ENCODE data around the gene DPH3. TPM values are rescaled to one million over a fixed set of nuclear protein-coding genes. Genes with fewer than 3 reads are reported as not detected.

Gene DPH3
- total RNA-seq, 1 donor from 2014 or later: 30.2 TPM

DNA sequence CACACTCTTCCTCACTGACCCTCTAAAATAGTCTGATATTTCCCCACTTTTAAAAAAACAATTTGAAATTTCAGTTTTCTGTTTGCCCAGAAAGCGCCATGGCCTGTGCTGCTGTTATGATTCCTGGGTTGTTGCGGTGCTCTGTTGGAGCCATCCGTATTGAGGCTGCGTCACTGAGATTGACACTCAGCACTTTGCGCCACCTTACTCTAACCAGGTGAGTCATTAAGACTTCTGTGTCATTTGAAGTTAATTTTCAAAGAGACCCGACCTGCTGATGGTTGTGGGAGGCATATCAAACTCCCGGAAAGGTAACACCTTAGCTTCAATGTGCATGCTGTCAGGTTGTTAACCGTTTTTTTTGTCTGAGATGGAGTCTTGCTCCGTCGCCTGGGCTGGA, 6.1 kb upstream of the DPH3 start:
- H3K27me3 Mint-ChIP-seq: no peaks in the 10 kb centered on the region
- TF ChIP-seq, protein P1, sequence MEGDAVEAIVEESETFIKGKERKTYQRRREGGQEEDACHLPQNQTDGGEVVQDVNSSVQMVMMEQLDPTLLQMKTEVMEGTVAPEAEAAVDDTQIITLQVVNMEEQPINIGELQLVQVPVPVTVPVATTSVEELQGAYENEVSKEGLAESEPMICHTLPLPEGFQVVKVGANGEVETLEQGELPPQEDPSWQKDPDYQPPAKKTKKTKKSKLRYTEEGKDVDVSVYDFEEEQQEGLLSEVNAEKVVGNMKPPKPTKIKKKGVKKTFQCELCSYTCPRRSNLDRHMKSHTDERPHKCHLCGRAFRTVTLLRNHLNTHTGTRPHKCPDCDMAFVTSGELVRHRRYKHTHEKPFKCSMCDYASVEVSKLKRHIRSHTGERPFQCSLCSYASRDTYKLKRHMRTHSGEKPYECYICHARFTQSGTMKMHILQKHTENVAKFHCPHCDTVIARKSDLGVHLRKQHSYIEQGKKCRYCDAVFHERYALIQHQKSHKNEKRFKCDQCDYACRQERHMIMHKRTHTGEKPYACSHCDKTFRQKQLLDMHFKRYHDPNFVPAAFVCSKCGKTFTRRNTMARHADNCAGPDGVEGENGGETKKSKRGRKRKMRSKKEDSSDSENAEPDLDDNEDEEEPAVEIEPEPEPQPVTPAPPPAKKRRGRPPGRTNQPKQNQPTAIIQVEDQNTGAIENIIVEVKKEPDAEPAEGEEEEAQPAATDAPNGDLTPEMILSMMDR (conservative IDR thresholded peaks at IDR 0.05): no peak
- peaks cover 11% of the 10 kb centered on the region for H3K4me1 Mint-ChIP-seq (ENCODE audit: unreplicated experiment)
- peaks cover 4% of the 10 kb centered on the region for H3K36me3 Mint-ChIP-seq
- DNase-seq (ENCODE audit: extremely low spot score, unreplicated experiment): no peak
- no peak overlapping the region for H3K4me3 Mint-ChIP-seq
- no peaks in the 10 kb centered on the region for H3K9me3 Mint-ChIP-seq
- H3K27ac Mint-ChIP-seq: no peak overlapping the region

- Mint-ChIP-seq H3K27ac (peak overlapping the region; percentile 61), H3K4me3 (peak overlapping the region; percentile 76), H3K27me3 (no peaks in the 10 kb centered on the region), H3K4me1 (ENCODE audit: unreplicated experiment) (peaks cover 19% of the 10 kb centered on the region), H3K9me3 (no peaks in the 10 kb centered on the region), H3K36me3 (no peaks in the 10 kb centered on the region)
- TF ChIP-seq, protein P1 (conservative IDR thresholded peaks at IDR 0.05): no peak
- no peak for DNase-seq (ENCODE audit: extremely low spot score, unreplicated experiment)
These were observed 2.0 kb upstream of the DPH3 start for GRCh38 chr3:16266714-16267113.

- TF ChIP-seq, protein P1 (conservative IDR thresholded peaks at IDR 0.05): no peak
- Mint-ChIP-seq H3K27me3 (no peaks in the 10 kb centered on the region), H3K9me3 (no peaks in the 10 kb centered on the region), H3K4me3 (peak overlapping the region; percentile 98), H3K36me3 (no peaks in the 10 kb centered on the region), H3K4me1 (ENCODE audit: unreplicated experiment) (peaks cover 19% of the 10 kb centered on the region), H3K27ac (peak overlapping the region; percentile 99)
- DNase-seq (ENCODE audit: extremely low spot score, unreplicated experiment): no peak
These were observed 678 bp upstream of the DPH3 start for GRCh38 chr3:16265455-16265786.

- Mint-ChIP-seq H3K27ac (peak overlapping the region; percentile 99), H3K36me3 (no peaks in the 10 kb centered on the region), H3K4me1 (ENCODE audit: unreplicated experiment) (peaks cover 19% of the 10 kb centered on the region), H3K4me3 (peak overlapping the region; percentile 98), H3K27me3 (no peaks in the 10 kb centered on the region), H3K9me3 (no peaks in the 10 kb centered on the region)
- TF ChIP-seq, protein P1 (conservative IDR thresholded peaks at IDR 0.05): no peak
- DNase-seq (ENCODE audit: extremely low spot score, unreplicated experiment): no peak
These were observed 502 bp downstream of the DPH3 start for GRCh38 chr3:16264174-16264707.

DNA sequence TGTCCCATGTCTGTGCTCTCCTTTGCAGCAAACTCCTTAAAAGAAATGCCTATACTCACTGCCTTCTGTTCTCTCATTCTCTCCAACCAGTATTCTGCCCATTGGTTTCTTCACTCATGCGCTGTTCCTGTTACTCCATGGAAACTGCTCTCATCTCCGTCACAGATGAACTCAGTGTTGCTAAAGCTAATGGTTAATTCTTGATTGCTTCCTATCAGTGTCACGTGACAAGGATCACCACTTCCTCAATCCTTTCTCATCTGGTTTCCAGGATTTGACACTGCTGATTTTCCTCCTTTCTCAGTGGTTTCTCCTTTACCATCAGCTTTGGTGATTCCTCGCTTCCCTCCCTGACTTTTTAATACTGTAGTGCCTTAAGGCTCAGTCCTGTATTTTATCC, 2.6 kb downstream of the DPH3 start:
- no peak for DNase-seq (ENCODE audit: extremely low spot score, unreplicated experiment)
- H3K36me3 Mint-ChIP-seq: no peaks in the 10 kb centered on the region
- H3K9me3 Mint-ChIP-seq: no peaks in the 10 kb centered on the region
- no peak overlapping the region for H3K27ac Mint-ChIP-seq
- no peaks in the 10 kb centered on the region for H3K27me3 Mint-ChIP-seq
- TF ChIP-seq, protein P1 (conservative IDR thresholded peaks at IDR 0.05): no peak
- peaks cover 13% of the 10 kb centered on the region for H3K4me1 Mint-ChIP-seq (ENCODE audit: unreplicated experiment)
- no peak overlapping the region for H3K4me3 Mint-ChIP-seq

- Mint-ChIP-seq H3K27me3 (no peaks in the 10 kb centered on the region), H3K27ac (no peak overlapping the region), H3K4me1 (ENCODE audit: unreplicated experiment) (peaks cover 7% of the 10 kb centered on the region), H3K36me3 (no peaks in the 10 kb centered on the region), H3K4me3 (no peak overlapping the region), H3K9me3 (no peaks in the 10 kb centered on the region)
- TF ChIP-seq, protein P1 (conservative IDR thresholded peaks at IDR 0.05): no peak
- DNase-seq (ENCODE audit: extremely low spot score, unreplicated experiment): no peak
These were observed 4.7 kb downstream of the DPH3 start for GRCh38 chr3:16260046-16260445.

Data from type B pancreatic cell (in vitro differentiated cells).